Uterus (tissue), 2 donors: Measurements from ENCODE around the gene ALOX5.

Source experiments
- POLR2A ChIP-seq, 2 donors: fragments of 450-650 bp; IDR thresholded peaks; one replicate each; pipeline ENCODE4 v1.6.1; 2016; ENCODE audit warnings: antibody characterized with exemption in 2 of 2, mild to moderate bottlenecking in 1 of 2, moderate library complexity in 1 of 2
- TF ChIP-seq, protein P1 (sequence below), 4 experiments: fragments of 200-600 bp in 2 of 4; fragments of 450-650 bp in 2 of 4; sonication (generic) in 2 of 4; IDR thresholded peaks; one replicate each; pipeline ENCODE4 v1.5.1; 2016 to 2019; ENCODE audit warnings: antibody characterized with exemption in 4 of 4, mild to moderate bottlenecking in 2 of 4, moderate library complexity in 1 of 4

DNA sequence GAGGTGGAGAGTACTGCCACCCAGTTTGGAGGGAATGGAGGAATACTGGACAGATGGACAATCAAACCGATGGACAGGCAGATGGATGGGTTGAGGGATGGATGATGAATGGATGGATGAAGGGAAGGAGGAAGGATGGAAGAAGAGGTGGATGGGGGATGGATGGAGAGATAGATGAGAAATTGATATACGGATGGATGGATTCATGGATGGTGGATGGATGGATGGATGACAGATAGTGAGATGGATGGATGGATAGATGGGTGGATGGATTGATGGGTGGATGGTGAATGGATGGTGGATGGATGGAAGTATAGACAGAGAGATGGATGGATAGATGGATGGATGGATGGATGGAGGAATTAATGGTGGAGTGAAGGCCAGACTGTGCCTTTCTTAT, 42.6 kb downstream of the ALOX5 start:
- TF ChIP-seq, protein P1, sequence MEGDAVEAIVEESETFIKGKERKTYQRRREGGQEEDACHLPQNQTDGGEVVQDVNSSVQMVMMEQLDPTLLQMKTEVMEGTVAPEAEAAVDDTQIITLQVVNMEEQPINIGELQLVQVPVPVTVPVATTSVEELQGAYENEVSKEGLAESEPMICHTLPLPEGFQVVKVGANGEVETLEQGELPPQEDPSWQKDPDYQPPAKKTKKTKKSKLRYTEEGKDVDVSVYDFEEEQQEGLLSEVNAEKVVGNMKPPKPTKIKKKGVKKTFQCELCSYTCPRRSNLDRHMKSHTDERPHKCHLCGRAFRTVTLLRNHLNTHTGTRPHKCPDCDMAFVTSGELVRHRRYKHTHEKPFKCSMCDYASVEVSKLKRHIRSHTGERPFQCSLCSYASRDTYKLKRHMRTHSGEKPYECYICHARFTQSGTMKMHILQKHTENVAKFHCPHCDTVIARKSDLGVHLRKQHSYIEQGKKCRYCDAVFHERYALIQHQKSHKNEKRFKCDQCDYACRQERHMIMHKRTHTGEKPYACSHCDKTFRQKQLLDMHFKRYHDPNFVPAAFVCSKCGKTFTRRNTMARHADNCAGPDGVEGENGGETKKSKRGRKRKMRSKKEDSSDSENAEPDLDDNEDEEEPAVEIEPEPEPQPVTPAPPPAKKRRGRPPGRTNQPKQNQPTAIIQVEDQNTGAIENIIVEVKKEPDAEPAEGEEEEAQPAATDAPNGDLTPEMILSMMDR (IDR thresholded peaks at IDR 0.05) = no peak
- no peak for TF ChIP-seq POLR2A (IDR thresholded peaks at IDR 0.05)
